Neuronal stem cell (in vitro differentiated cells): ENCODE measurements around the gene RNF212. TPM values are rescaled to one million over a fixed set of nuclear protein-coding genes. Genes with fewer than 3 reads are reported as not detected.

Experiments used
- DNase-seq: peaks from one replicate; pipeline ENCODE4 v3.0.0-alpha.2; 2013; ENCODE audit warnings: low spot score
- H2AFZ ChIP-seq: one replicate; pipeline ENCODE4 v1.6.1; 2013; ENCODE audit warnings: mild to moderate bottlenecking, low read length, inconsistent platforms
- H2AK5ac ChIP-seq: 2 replicates; pipeline ENCODE4 v1.6.1; 2013; ENCODE audit warnings: low read depth, mild to moderate bottlenecking, inconsistent platforms, low read length, moderate library complexity, mixed read lengths
- H2BK120ac ChIP-seq: 2 replicates; pipeline ENCODE4 v1.6.1; 2013; ENCODE audit warnings: low read depth, mild to moderate bottlenecking, inconsistent platforms, low read length, moderate library complexity, mixed read lengths
- H2BK12ac ChIP-seq: one replicate; pipeline ENCODE4 v1.6.1; 2013; ENCODE audit warnings: low read length, inconsistent platforms
- H2BK15ac ChIP-seq: 2 replicates; pipeline ENCODE4 v1.6.1; 2013; ENCODE audit warnings: mild to moderate bottlenecking, low read length, inconsistent platforms, mixed read lengths
- H2BK5ac ChIP-seq: one replicate; pipeline ENCODE4 v1.6.1; 2013; ENCODE audit warnings: inconsistent platforms, mild to moderate bottlenecking, low read length, moderate library complexity
- H3K14ac ChIP-seq: one replicate; pipeline ENCODE4 v1.6.1; 2013; ENCODE audit warnings: low read length, inconsistent platforms
- H3K18ac ChIP-seq: 2 replicates; pipeline ENCODE4 v1.6.1; 2013; ENCODE audit warnings: low read length, inconsistent platforms
- H3K23ac ChIP-seq: 2 replicates; pipeline ENCODE4 v1.6.1; 2013; ENCODE audit warnings: low read depth, mild to moderate bottlenecking, mixed read lengths, low read length, inconsistent platforms; ENCODE audit not compliant: poor library complexity
- H3K27ac ChIP-seq: replicated peaks from 3 replicates; pipeline ENCODE4 v1.5.1; 2013; ENCODE audit warnings: low read length, inconsistent platforms
- H3K27me3 ChIP-seq, 3 experiments: 2 replicates each; pipeline ENCODE4 v1.6.1; 2013; ENCODE audit warnings: low read length in 3 of 3, mild to moderate bottlenecking in 2 of 3, inconsistent platforms in 1 of 3, low read depth in 1 of 3, mixed read lengths in 1 of 3, moderate library complexity in 1 of 3; ENCODE audit not compliant: control insufficient read depth in 3 of 3, insufficient read depth in 3 of 3
- H3K36me3 ChIP-seq, 2 donors: replicated peaks in 1 of 2; 2 replicates each; pipeline ENCODE4 v1.6.1; 2013; ENCODE audit warnings: low read length in 2 of 2; ENCODE audit not compliant: control insufficient read depth in 2 of 2, insufficient read depth in 2 of 2
- H3K4ac ChIP-seq: 2 replicates; pipeline ENCODE4 v1.6.1; 2013; ENCODE audit warnings: inconsistent platforms, mild to moderate bottlenecking, low read length, moderate library complexity
- H3K4me1 ChIP-seq, 2 donors: 1 replicate in 1 of 2; 2 replicates in 1 of 2; pipeline ENCODE4 v1.6.1; 2013; ENCODE audit warnings: low read length in 2 of 2, low read depth in 1 of 2; ENCODE audit not compliant: control insufficient read depth in 2 of 2, insufficient read depth in 1 of 2
- H3K4me2 ChIP-seq: one replicate; pipeline ENCODE4 v1.6.1; 2013; ENCODE audit warnings: mild to moderate bottlenecking, low read length, inconsistent platforms; ENCODE audit not compliant: insufficient read depth, poor library complexity, severe bottlenecking
- H3K4me3 ChIP-seq, 2 donors: 2 replicates each; pipeline ENCODE4 v1.5.1; 2013; ENCODE audit warnings: low read length in 2 of 2, mild to moderate bottlenecking in 2 of 2, inconsistent platforms in 1 of 2, moderate library complexity in 1 of 2
- H3K79me1 ChIP-seq: one replicate; pipeline ENCODE4 v1.6.1; 2013; ENCODE audit warnings: low read depth, mild to moderate bottlenecking, inconsistent platforms, low read length, moderate library complexity
- H3K9ac ChIP-seq: one replicate; pipeline ENCODE4 v1.6.1; 2013; ENCODE audit warnings: mild to moderate bottlenecking, low read depth, low read length, inconsistent platforms; ENCODE audit not compliant: poor library complexity
- H3K9me3 ChIP-seq, 2 donors: replicated peaks in 1 of 2; 2 replicates each; pipeline versions ENCODE3 to v1.6.1; 2013; ENCODE audit warnings: low read length in 2 of 2, mild to moderate bottlenecking in 2 of 2, inconsistent platforms in 1 of 2, low read depth in 1 of 2, mixed read lengths in 1 of 2, moderate library complexity in 1 of 2; ENCODE audit not compliant: control insufficient read depth in 2 of 2, insufficient read depth in 1 of 2
- H4K8ac ChIP-seq: one replicate; pipeline ENCODE4 v1.6.1; 2013; ENCODE audit warnings: low read depth, mild to moderate bottlenecking, inconsistent platforms, low read length, moderate library complexity
- H4K91ac ChIP-seq: one replicate; pipeline ENCODE4 v1.6.1; 2013; ENCODE audit warnings: low read length, low read depth, mild to moderate bottlenecking, inconsistent platforms; ENCODE audit not compliant: poor library complexity
- WGBS, 2 donors: extraction: QIAGEN DNeasy Blood & Tissue Kit; methylation state at CpG; one replicate each; pipeline ENCODE4 v1.1.7; 2013; ENCODE audit warnings: missing lambda C conversion rate in 2 of 2, mixed read lengths in 1 of 2; ENCODE audit not compliant: insufficient read length in 2 of 2, insufficient replicate concordance in 1 of 2; ENCODE audit errors: extremely low coverage in 2 of 2; 5-methylcytosine and 5-hydroxymethylcytosine counted together
- polyA plus RNA-seq, 2 experiments: library from polyadenylated mRNA; stranded (reverse); fragments of 200-250 nt; gene quantifications; one replicate each; pipeline ENCODE4 v1.2.3, GENCODE V29; 2013

RNF212 gene
- polyA plus RNA-seq (2013, experiment 1 of 2), result 5.1 TPM
- 5.5 TPM for polyA plus RNA-seq (2013, experiment 2 of 2)

GRCh38 chr4:1113311-1114009 lies at the start of gene RNF212:
TSS of gene RNF212 (minus strand) at chr4:1113564. CDS start at chr4:1113464, 100 bp downstream.
- H3K4me3 ChIP-seq, result peak within 1 kb of the TSS in 1 of 2 donors; percentile 78
- H3K27me3 ChIP-seq, result peaks cover 0 to 62% (median 5%) of the 10 kb centered on the region in 3 experiments
- WGBS, 2 donors, result no CpG with 5 or more reads among the region's 72 CpGs

DNA sequence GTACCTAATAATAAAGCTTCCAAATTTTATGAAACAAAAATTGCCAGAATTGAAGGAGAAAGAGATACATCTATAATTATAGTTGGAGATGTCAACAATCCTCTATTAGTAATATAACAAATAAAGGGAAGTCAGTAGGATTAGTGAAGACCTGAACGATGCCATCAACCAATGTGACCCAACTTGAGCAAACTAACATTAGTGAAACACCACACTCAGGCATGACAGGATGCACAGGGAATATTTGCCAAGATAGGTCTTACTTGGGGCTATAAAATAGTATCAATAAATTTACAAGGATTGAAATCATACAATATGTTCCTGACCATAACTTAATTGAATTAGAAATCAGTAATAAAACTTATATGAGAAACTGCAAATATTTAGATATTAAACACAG lies 47.0 kb upstream of the RNF212 start:
- WGBS, 2 donors, result no CpG with 5 or more reads among the region's 1 CpG
- no peak overlapping the region for H2BK12ac ChIP-seq
- H2BK5ac ChIP-seq, result no peak overlapping the region

More at GRCh38 chr4:1113311-1114009, at the start of gene RNF212:
- Histone ChIP-seq H3K14ac (peak within 1 kb of the TSS; percentile 9), H3K4me1 (peaks cover 0 to 2% of the 10 kb centered on the region in 2 donors), H2AFZ (peak within 1 kb of the TSS; percentile 56), H2AK5ac (peak within 1 kb of the TSS; percentile 75), H4K91ac (peak within 1 kb of the TSS; percentile 97), H3K36me3 (no peaks in the 10 kb centered on the region), H2BK12ac (peak within 1 kb of the TSS; percentile 90), H3K4me2 (peak within 1 kb of the TSS; percentile 40), H2BK120ac (no peak within 1 kb of the TSS), H3K4ac (peak within 1 kb of the TSS; percentile 76), H3K9me3 (peaks cover 3 to 4% of the 10 kb centered on the region in 2 donors), H2BK5ac (no peak within 1 kb of the TSS), H3K79me1 (no peaks in the 10 kb centered on the region), H2BK15ac (peak within 1 kb of the TSS; percentile 96), H3K27ac (no peak within 1 kb of the TSS), H3K9ac (no peak within 1 kb of the TSS), H4K8ac (peak within 1 kb of the TSS; percentile 72), H3K18ac (peak within 1 kb of the TSS; percentile 97), H3K23ac (peak within 1 kb of the TSS; percentile 96)
- no peak for DNase-seq

DNA sequence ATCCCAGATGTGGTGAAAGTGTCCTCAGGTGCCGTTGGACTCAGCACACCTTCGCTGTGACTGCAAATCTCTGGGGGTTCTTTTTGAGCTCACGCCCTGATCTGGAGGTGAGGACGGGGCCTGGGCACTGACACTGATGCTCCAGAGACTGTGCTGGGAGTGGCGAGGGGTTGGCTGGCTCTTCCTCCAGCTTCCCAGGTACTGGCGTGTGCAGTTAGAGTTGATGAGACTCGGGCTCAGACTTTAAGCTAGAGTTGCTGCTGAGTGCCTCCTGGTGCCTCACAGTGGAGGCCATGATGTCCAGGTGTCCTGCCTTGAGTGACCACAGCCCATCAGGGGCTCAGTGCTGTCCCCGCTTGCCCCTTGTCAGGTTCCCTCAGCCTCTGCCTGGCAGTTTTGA lies 42.7 kb upstream of the RNF212 start:
- H2BK15ac ChIP-seq, result no peak overlapping the region
- peak overlapping the region; percentile 67 for H3K14ac ChIP-seq
- H3K27ac ChIP-seq, result no peak overlapping the region
- no peak overlapping the region for H3K4me3 ChIP-seq
- H3K9ac ChIP-seq, result no peak overlapping the region
- no peak overlapping the region for H3K4me2 ChIP-seq
- H3K27me3 ChIP-seq, result peaks cover 2 to 34% (median 3%) of the 10 kb centered on the region in 3 experiments
- no peak overlapping the region for H4K8ac ChIP-seq
- no peaks in the 10 kb centered on the region for H3K36me3 ChIP-seq
- H4K91ac ChIP-seq, result no peak overlapping the region
- WGBS, 2 donors, result no CpG with 5 or more reads among the region's 8 CpGs
- peak overlapping the region; percentile 9 for H3K18ac ChIP-seq
- H3K9me3 ChIP-seq, result peaks cover 0 to 1% of the 10 kb centered on the region in 2 donors
- H3K4ac ChIP-seq, result no peak overlapping the region
- no peak overlapping the region for H2BK5ac ChIP-seq
- H2BK12ac ChIP-seq, result peak overlapping the region; percentile 36
- H3K79me1 ChIP-seq, result no peaks in the 10 kb centered on the region
- no peaks in the 10 kb centered on the region for H3K4me1 ChIP-seq
- H3K23ac ChIP-seq, result no peak overlapping the region
- no peak for DNase-seq
- H2BK120ac ChIP-seq, result no peak overlapping the region
- H2AFZ ChIP-seq, result no peak overlapping the region
- peak overlapping the region; percentile 33 for H2AK5ac ChIP-seq

More for the DNA sequence above, 47.0 kb upstream of the RNF212 start:
- Histone ChIP-seq H3K79me1 (no peaks in the 10 kb centered on the region), H2AFZ (no peak overlapping the region), H3K27ac (no peak overlapping the region), H3K14ac (no peak overlapping the region), H3K18ac (no peak overlapping the region), H3K4me3 (no peak overlapping the region), H2BK120ac (no peak overlapping the region), H2BK15ac (no peak overlapping the region), H4K8ac (no peak overlapping the region), H3K36me3 (no peaks in the 10 kb centered on the region), H4K91ac (no peak overlapping the region), H2AK5ac (no peak overlapping the region), H3K4ac (no peak overlapping the region), H3K9ac (no peak overlapping the region), H3K4me1 (no peaks in the 10 kb centered on the region), H3K27me3 (peaks cover under 1 to 13% (median 2%) of the 10 kb centered on the region in 3 experiments), H3K4me2 (no peak overlapping the region), H3K9me3 (peaks cover 4 to 5% of the 10 kb centered on the region in 2 donors), H3K23ac (no peak overlapping the region)
- no peak for DNase-seq

DNA sequence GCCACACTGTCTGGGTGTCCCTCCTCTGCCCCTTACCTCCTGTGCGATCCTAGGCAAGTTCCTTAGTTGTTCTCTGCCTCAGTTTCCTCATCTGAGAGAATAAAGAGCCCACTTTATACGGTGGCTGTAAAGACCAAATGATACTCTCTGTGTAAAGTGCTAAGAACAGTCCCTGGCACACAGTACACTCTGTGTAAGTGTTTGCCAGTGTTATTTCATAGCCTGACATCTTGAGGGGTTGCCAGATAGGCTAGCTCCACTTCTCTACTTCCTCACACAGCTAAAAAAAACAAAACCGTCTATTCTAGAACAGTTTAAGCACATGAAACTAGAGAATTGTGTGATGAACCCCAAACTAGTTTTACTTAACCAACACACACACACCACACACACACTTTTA lies 42.0 kb upstream of the RNF212 start:
- no peak overlapping the region for H2AFZ ChIP-seq
- no peak overlapping the region for H3K4ac ChIP-seq
- H3K4me2 ChIP-seq, result no peak overlapping the region
- H3K4me1 ChIP-seq, result no peaks in the 10 kb centered on the region
- no CpG with 5 or more reads among the region's 3 CpGs for WGBS, 2 donors
- peaks cover 0 to 1% of the 10 kb centered on the region in 2 donors for H3K9me3 ChIP-seq
- no peak overlapping the region for H3K9ac ChIP-seq
- no peak overlapping the region for H3K18ac ChIP-seq
- H3K14ac ChIP-seq, result no peak overlapping the region
- no peaks in the 10 kb centered on the region for H3K36me3 ChIP-seq
- no peak overlapping the region for H4K91ac ChIP-seq
- no peak overlapping the region for H3K27ac ChIP-seq
- no peak overlapping the region for H3K23ac ChIP-seq
- H2BK5ac ChIP-seq, result no peak overlapping the region
- no peak overlapping the region for H2BK12ac ChIP-seq
- no peaks in the 10 kb centered on the region for H3K79me1 ChIP-seq
- no peak for DNase-seq
- H2AK5ac ChIP-seq, result no peak overlapping the region
- no peak overlapping the region for H3K4me3 ChIP-seq
- no peak overlapping the region for H4K8ac ChIP-seq
- no peak overlapping the region for H2BK15ac ChIP-seq
- no peak overlapping the region for H2BK120ac ChIP-seq
- H3K27me3 ChIP-seq, result peaks cover 2 to 34% (median 3%) of the 10 kb centered on the region in 3 experiments
